Transverse colon (tissue), 3 donors: ENCODE measurements around the gene PROM1.

Source experiments
- CTCF ChIP-seq, 5 experiments: fragments of 200-600 bp in 3 of 5; fragments of 450-650 bp in 2 of 5; sonication (generic) in 3 of 5; IDR thresholded peaks; 1 replicate in 2 of 5; 2 replicates in 3 of 5; pipeline ENCODE4 v1.5.1; 2016 to 2017; ENCODE audit warnings: antibody characterized with exemption in 5 of 5, inconsistent platforms in 3 of 5, mild to moderate bottlenecking in 2 of 5, moderate library complexity in 1 of 5
- EP300 ChIP-seq: sonication (generic); formaldehyde crosslinking; IDR thresholded peaks from one replicate; pipeline ENCODE4 v1.6.1; 2017; ENCODE audit warnings: antibody characterized with exemption, low read depth

- TF ChIP-seq CTCF (IDR thresholded peaks at IDR 0.05) (no peak), EP300 (no peak)
These were observed 78.1 kb downstream of the PROM1 start for GRCh38 chr4:16005676-16006075.
